ENCODE data around the gene SLC26A9.

DNA sequence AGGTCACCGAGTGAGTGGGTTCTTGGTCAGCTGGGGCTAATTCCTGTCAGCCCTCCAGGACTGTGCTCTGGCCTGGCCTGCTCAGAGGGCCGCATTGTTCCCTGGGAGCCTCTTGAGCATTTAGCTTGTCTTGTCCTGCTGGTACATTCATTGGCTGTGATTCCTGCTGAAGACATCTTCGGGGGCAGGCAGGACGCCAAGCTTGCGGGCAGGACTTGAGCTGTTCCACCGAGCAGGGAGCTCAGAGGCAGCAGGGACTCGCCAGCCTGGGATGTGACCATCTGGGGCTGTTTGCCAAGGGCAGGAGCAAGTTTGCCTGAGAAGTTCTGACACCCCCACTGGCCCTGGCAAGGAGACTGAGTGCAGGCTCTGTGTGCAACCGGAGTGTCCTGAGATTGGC lies 7.0 kb upstream of the SLC26A9 start:
- TF ChIP-seq ELK1 (IDR thresholded peaks at IDR 0.05; ENCODE audit: borderline replicate concordance, low read depth, low read length) (no peak), FOS (IDR thresholded peaks at IDR 0.05; ENCODE audit: low read depth, low read length) (no peak), POLR2A (IDR thresholded peaks at IDR 0.05; ENCODE audit: low read depth, low read length) (no peak), CEBPB (IDR thresholded peaks at IDR 0.05; ENCODE audit: low read depth, low read length) (no peak), RCOR1 (IDR thresholded peaks at IDR 0.05; ENCODE audit: insufficient replicate concordance, low read length) (no peak)
- TF ChIP-seq, protein P1, sequence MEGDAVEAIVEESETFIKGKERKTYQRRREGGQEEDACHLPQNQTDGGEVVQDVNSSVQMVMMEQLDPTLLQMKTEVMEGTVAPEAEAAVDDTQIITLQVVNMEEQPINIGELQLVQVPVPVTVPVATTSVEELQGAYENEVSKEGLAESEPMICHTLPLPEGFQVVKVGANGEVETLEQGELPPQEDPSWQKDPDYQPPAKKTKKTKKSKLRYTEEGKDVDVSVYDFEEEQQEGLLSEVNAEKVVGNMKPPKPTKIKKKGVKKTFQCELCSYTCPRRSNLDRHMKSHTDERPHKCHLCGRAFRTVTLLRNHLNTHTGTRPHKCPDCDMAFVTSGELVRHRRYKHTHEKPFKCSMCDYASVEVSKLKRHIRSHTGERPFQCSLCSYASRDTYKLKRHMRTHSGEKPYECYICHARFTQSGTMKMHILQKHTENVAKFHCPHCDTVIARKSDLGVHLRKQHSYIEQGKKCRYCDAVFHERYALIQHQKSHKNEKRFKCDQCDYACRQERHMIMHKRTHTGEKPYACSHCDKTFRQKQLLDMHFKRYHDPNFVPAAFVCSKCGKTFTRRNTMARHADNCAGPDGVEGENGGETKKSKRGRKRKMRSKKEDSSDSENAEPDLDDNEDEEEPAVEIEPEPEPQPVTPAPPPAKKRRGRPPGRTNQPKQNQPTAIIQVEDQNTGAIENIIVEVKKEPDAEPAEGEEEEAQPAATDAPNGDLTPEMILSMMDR (conservative IDR thresholded peaks at IDR 0.05; ENCODE audit: low read depth, low read length) = no peak
- TF ChIP-seq, protein P2, sequence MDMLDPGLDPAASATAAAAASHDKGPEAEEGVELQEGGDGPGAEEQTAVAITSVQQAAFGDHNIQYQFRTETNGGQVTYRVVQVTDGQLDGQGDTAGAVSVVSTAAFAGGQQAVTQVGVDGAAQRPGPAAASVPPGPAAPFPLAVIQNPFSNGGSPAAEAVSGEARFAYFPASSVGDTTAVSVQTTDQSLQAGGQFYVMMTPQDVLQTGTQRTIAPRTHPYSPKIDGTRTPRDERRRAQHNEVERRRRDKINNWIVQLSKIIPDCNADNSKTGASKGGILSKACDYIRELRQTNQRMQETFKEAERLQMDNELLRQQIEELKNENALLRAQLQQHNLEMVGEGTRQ (IDR thresholded peaks at IDR 0.05; ENCODE audit: low read depth, low read length) = no peak
